Right lung (tissue), 5 donors: ENCODE data around the gene CCDC93. TPM values are rescaled to one million over a fixed set of nuclear protein-coding genes. Genes with fewer than 3 reads are reported as not detected.
"Not testable (repeated sequence)": the region's sequence is repeated elsewhere in the genome, so short reads cannot be mapped to it uniquely, and the experiment has no call there.

Source experiments
- DNase-seq, 2 donors: peaks; one replicate each; pipeline ENCODE4 v3.0.0-alpha.2; 2013
- polyA plus RNA-seq, 5 donors: library from polyadenylated mRNA; unstranded; fragments of 120-200 nt; gene quantifications; one replicate each; pipeline versions ENCODE4 v1.2.1 to v1.2.3, GENCODE V29; 2013; ENCODE audit warnings: inconsistent platforms in 1 of 5, low replicate concordance in 1 of 5; ENCODE audit not compliant: insufficient read length in 5 of 5, insufficient read depth in 1 of 5

The CCDC93 gene
- polyA plus RNA-seq, 5 donors, result 32.5 to 57.6 (median 51.1) TPM

DNA sequence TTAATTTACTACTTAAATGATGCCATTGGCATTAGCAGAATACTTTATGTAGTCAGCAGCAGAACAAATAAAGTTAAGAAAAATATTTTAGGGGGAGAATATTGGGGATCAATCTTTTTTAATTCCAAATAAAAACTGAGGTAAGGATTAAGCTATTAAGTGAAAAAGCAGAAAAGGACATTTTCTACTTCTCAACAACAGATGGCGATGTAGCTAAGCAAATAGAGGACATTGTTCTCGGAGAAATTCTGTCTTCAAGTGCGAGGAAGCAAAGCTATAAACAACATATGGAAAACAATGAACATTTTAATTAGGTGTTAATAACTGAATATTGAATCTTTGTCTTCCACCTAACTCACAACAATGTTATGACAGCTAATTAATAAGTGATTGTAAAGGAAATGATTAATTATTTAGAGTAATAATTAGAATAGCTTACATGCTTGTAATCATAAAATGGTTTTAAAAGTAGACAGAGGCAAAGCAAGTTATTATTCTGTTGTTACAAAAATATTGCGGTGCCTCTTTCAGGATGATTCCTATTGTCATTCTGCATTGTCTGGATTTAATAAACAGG, 32.9 kb upstream of the CCDC93 start:
- DNase-seq, result peak; percentile 6 to 21

DNA sequence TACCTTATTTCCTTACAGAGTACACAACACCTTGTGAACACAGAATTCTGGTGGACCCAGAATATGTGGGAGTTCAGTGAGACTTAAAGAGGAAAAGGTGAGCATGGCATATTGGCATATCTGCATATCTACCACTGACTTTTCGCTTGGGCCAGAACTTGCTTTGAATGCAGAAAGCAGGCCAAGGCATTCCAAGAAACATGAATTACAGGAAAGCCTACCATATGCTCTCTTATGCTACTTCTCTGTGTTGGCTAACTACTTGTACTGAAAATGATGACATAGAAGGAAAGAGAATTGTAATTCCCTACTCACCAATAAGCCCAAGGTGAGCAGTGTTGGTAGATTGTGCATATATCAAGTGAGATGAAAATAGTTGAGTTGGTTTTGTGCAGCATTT, 31.4 kb upstream of the CCDC93 start:
- no peak for DNase-seq

DNA sequence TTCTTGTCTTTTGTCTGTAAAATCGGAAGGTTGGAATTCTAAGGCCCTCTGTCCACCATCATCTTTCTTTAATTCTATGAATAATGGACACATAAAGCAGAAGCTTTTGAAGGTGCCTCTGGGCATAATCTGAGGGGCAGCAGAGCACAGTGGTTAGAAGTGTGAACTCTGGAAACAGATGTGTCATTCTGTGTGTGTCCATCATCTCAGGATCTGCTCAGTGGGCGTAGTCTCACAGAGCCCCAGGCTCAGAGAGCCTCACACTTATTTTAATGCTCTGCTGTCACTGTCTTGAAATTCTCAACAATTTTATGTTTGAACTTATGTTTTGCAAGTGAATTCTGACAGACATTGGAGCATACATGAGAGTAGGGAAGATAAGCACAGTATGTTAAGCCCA, 31.0 kb upstream of the CCDC93 start:
- DNase-seq, result no peak

DNA sequence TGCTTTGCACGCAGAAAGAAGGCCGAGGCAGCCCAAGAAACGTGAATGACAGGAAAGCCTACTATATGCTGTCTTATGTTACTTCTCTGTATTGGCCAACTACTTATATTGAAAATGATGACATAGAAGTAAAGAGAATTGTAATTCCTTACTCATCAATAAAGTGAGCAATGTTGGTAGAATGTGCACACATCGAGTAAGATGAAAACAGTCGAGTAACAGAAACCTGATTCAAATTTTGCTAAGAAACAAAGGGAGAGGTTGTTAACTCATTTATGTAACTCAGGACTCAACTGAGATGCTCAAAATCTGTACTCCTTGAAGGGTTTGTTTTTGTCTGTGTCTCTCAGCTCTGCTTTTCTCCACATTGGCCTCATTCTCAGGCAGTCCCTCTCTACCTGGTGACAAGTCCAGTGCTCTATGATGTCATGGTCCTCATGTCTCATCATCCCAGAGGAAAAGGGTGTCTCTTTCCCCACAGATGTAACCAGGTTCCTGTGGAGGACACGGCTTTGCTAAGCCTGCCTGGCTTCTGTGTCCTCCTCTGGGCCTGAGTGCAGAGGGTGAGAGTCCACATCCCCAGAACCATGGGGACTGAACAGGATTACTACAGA, 30.3 kb upstream of the CCDC93 start:
- no peak for DNase-seq

DNA sequence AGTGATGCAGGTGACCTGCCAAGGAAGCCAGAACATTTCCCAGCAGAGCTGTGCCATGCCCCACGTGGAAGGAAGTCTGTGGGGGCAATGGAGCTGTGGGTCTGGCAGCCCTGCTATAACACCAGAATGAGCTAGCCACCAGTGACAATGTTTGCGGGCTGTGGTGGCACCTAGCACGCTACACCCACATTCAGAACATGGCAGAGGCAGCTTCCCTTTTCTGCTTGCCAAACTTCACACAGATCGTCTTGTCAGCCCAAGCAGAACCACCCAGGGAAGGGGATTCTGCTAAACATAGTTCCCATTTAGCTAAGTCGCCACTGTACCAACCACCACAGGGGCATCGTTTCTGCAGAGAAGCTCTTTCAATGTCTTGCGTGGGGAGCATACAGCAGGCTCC, 27.0 kb upstream of the CCDC93 start:
- DNase-seq, result no peak

DNA sequence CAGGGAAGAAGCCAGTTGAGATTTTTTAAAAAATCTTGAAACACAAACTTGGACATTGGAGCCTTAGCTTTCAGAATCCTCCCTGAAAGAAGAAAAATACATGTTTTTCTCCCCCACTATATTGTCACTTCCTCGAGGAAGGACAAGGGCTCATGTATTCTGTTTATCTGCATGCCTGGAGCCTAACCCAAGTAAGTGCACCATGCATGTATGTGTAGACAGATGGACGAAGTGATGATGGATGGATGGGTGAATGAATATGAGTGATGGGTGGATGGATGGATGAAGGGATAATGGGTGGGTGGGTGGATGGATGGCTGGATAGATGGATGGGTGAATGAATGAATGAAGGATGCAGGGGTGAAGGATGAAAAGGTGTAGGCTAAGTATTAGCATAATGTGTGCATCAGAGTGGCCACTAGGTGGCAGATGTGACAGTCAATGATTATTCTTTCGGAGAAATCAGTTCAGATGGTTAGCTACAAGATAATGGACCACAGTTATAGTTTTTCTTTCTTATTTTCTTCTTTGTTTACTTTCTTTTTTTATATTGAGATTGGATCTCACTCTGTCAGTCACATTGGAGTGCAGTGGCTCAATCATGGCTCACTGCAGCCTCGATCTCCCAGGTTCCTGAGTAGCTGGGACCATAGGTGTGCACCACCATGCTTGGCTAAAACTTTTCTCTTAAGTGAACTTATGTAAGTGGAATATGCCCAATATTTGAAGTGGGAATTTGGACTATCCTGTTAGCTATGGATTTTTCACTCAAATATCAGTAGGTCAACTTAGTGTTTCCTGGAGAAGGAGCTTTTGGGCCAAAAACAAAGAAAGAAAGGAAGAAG, 18.5 kb upstream of the CCDC93 start:
- DNase-seq, result no peak

DNA sequence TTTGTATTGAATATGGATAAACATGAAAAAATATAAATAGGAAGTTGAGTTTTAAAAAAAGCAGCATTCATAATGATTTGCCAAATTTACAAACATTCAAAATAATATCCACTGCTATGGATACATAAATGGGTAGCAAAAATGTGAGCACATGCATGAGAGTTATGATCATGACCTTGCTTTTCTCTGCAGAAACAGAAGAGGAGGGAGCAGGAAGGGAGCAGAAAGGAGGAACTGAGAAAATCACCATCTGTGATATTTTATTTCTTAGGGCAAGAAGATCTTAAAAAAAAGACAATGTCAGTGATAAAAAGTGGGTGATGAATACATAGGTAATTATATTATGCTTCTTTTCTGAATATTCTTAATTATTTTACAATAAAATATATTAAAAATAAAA, 17.7 kb upstream of the CCDC93 start:
- no peak for DNase-seq

DNA sequence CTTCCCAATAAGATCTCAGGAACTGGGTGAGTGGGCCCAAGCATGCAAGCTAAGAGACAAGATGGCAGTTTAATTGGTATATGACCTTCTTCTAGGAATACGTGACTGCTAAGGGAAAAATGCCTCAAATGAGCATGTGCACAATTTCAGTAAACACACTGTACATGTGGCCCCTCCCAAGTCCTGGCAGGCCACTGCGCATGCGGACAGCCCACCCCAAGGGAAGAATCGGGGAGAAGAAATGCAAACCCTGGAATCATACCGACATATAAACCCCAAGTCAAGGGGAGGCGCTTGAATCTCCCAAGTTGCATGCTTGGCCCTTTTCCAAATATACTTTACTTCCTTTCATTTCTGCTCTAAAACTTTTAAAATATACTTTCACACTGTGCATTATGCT, 15.2 kb upstream of the CCDC93 start:
- DNase-seq, result no peak

DNA sequence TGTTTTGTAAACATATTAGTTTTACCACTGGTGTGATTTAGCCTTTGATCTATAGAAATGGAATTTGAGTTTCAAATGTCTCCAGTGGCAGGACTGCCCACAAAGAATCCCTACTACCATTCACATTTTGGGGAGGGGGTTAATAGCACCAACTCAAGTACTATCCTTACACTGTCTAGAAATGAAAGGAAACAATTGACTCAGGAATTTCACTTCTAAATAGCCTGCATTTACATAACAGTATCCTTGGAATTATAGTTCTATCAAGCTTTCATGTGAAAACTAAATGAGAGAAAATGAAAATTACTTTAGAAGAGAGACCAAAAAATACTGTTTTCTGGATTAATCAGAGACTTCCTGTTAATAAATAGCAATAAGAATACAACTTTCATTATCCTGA, 7.5 kb upstream of the CCDC93 start:
- no peak for DNase-seq

DNA sequence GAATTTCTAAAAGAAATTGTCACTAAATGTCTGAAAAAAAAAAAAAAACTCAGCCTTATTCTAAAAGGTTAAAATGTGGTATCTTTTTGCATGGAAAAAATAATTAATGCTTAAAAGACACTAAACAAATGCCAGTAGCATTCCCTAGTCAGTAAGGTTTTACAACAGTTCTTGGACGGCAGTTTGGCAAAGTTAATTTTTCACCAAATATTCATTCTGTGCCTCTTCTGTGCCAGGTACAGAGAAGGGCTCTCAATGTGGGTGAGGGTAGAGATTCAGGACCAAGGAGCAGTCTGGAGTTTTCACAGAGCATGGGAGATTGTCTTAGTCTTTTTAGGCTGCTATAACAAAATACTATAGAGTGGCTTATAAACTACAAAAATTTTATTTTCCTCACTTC, 6.0 kb upstream of the CCDC93 start:
- no peak for DNase-seq

DNA sequence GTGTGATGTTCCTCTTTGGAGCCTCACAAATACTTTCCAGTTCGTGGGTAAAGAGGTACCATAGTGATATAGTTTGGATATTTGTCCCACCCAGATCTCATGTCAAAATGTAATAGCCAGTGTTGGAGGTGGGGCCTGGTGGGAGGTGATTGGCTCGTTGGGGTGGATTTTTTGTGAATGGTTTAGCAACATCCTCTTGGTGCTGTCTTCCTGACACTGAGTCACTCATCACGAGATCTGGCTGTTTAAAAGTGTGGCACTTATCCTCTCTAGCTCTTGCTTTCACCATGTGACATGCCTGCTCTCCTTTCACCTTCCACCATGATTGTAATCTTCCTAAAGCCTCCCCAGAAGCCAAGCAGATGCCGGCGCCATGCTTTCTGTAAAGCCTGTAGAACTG, 3.0 kb upstream of the CCDC93 start:
- DNase-seq, result no peak

DNA sequence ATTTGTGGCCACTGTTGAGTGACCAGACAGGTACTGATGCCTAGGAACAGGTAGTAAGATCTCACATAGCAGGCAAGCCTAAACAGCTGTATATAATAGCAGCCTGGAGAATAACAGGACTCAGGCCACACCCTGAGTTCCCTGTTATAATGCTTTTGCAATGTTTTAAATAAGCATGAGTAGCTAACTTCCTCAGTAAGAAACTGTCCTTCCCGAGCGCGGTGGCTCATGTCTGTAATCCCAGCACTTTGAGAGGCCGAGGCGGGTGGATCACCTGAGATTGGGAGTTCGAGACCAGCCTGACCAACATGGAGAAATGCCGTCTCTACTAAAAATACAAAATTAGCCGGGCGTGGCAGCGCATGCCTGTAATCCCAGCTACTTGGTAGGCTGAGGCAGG, 1.9 kb upstream of the CCDC93 start:
- not testable (repeated sequence) for DNase-seq

DNA sequence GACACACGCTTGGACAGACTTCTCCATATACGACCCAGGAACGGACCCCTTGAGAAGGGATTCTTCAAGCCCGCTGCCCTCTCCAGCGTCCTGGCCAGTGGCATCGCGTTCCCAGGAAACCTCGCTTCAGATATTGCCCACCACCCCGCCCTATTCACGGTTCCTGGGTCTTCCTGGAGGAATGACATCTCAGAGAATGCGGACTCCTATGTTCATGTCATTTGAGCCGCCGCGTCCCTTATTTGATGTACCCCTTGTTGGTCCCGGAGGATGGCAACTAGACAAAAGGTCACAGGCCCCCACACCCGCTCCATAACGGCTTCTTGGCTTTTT, 588 bp upstream of the CCDC93 start:
- DNase-seq, result no peak

DNA sequence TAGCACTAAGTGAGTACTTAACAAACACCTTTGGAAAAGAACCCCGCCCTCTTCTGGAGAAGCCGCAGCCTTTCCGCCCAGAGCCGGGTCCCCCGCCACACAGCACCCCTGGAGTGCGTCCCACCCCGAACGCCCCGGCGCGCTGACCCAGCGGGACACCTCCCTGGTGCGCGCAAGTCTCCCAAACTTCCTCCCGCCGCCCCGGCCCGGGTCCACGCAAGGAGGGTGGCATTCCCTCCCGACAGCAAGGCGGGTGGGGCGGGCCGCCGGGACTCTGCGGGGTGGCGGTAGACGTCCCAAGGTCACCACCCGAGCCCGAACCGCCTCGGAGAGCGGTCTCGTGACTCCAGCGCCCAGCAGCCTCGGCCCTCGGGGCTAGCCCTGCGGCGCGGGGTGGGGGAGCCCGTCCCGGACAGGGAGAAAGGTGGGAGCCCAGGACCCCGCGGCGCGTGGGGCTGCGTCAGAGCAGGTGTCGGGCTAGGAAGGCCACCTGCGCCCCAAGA, 598 bp downstream of the CCDC93 start:
- DNase-seq, result peak; percentile 6 to 21

DNA sequence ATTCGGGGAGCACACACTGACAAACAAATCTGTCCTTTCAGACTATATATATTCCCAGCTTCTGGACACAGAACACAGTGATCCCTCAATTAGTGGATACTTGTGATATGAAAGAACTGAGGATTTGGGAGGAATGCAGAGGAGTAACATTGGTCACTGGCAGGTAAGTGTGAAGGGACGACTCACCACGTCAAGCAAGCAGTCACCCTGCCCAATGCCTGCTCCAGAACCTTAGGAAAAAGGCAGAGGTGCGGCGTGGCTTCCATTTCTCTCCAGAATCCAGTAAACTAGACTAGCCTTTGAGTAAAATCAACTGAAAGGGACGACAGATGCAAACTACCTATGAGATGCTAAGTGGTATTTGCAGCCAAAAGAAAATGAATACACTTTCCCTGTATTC, 1.1 kb downstream of the CCDC93 start:
- DNase-seq, result no peak

DNA sequence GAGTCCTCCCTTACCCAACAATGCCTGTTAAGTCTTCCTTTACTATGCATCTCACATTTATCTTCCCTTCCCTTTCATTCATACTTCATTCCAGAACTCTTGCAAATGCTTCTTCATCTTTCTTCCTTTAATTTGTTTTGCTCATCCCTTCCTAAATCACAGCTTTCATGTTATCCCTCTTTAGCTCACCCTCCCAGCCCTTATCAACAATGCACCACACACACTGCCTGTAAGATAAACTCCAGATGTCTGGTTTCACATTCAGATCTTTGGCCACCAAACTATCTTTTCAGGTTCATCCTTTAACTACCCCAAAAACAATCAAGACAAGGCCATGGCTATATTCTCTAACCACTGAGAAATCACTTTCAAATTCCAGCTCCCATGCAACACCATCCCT, 3.4 kb downstream of the CCDC93 start:
- no peak for DNase-seq

DNA sequence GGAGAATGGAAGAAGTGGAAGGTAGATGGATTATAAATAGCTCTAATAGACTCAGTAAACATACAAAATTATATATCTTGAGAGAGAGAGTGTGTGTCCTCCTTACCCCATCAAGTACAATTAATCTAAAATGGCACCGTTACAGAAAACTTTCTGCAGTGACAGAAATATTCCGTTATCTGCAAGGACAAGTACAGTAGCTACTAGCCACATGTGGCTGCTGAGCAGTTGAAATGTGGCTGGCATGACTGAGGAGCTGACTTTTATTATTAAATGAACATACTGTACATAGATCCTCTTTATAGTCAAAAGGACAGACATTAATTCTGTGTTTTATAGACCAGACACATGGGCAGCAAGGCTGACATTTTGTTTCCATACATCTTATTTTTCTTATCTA, 7.0 kb downstream of the CCDC93 start:
- no peak for DNase-seq

DNA sequence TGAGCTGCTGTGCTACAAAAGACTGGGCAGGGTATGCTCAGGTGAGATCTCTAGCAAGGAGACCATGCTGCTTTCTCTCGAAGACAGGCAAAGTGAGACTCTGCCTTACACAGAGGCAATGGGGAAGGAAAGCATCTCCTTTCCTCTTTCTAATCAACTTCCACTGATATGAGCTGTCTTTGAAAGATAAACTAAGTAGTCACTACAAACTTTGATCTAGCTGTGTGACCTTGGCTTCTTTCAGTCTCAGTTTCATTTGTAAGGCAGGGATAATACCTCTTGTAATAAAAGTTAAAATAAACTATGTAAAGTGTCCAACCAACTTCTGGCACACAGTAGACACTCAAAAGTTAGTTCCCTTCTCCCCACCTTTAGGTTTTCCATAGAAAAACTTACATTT, 7.5 kb downstream of the CCDC93 start:
- no peak for DNase-seq

DNA sequence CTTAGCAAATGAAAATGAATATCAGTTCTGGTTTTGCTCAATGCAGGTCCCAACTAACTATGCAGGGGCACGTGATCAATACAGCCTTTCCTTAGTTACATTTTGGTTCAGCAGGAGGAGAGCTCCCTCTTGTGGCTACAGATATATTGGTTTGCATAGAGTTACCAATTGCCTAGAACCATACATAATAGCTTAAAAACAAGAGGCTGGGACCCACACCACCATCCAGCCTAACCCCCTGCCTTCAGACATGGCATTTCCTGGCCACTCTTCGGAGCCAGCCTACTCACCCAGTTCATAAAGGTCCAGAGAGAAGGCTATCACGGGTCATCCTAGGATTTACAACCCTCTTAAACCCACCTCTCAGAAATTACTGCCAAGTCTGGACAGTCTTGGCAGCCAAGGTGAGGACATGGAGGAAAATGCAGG, 10.5 kb downstream of the CCDC93 start:
- peak; percentile 61 to 72 for DNase-seq

DNA sequence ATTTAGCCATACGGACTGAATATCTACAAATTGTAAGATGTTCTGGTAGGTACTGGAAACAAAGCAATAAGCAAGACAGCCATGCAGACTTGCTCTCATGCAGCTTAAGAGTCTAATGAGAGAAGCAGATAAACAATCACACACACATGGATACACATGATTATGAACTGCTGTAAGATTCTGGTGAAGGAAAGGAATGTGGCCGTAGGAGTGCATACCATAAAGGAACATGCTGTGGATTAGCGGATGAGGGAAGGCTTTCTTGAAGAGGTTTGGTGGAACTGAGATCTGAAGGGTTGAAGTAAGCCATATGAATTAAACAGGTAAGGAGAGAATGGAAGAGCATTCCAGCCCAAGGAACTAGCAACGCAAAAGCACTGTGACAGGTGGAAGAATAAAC, 13.8 kb downstream of the CCDC93 start:
- DNase-seq, result no peak

DNA sequence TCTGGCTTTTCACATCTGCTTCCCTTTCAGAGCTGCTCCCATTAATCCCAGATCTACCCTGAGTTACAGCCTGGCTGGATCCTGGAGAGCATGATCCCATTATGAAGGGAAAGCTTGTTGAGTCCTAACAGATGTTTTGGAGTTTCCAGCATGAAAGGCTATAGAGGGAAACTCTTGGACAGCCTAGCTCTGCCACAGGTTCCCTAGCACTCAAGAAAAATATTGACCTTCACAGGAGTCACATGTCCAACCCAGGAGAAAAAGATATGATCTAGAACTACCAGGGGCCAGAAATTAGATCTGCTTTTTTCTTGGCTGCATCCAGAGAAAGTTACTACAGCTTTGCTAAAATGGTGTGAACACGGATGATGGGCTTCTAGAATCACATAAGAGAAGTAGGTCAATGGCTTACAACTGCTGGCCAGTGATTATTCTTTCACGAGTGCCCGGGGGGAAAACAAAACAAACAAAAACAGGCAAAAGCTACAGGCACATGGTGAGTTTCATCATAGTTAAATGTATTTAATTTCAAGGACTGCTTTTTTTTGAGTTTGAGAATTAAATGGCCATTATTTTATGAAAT, 15.9 kb downstream of the CCDC93 start:
- DNase-seq, result no peak

DNA sequence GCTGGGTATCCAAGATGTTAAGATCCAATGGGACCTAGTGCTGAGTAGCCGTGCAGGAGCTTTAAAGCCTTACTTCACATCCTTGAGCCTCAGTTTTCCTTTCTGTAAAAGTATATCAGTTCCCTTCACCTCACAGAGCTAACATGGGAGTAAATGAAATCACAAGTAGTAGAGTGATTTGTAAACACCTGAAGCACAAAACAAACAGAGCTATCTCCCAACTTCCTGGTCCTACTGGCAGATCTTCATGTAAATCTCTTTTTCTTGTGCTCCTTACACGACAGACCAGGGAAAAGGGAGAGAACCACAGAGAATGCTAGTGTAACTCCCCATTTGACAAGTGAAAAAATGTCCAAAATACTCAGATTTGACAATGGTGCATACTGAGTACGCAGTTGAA, 17.3 kb downstream of the CCDC93 start:
- DNase-seq, result no peak

DNA sequence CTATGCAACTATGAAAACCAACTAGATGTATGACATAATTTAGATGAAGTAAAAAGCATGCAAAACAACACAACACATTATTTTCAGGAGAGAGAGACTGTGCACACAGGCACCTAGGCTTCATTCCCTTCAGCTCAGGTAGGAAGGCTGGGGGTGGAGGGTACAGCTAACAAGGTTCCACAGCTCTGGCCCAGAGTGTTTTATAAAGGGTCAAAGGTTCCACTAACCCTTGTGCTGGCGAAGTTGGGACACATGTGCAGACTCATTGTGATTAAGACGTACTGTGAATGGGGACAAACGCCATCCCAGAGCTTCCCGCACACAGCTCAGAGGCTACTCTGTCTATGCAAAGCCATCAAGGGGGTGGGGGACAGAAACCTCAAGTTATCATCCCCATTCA, 19.1 kb downstream of the CCDC93 start:
- no peak for DNase-seq
